Dedifferentiated amniotic fluid mesenchymal stem cell (primary cell): Measurements from ENCODE around the gene FYN.
A peak's percentile ranks its signal among the peaks of the same experiment; 100 is the strongest.

Experiments
- DNase-seq: peaks from one replicate; pipeline ENCODE4 v3.0.0-alpha.2; 2016; ENCODE audit errors: extremely low spot score

FYN gene

DNA sequence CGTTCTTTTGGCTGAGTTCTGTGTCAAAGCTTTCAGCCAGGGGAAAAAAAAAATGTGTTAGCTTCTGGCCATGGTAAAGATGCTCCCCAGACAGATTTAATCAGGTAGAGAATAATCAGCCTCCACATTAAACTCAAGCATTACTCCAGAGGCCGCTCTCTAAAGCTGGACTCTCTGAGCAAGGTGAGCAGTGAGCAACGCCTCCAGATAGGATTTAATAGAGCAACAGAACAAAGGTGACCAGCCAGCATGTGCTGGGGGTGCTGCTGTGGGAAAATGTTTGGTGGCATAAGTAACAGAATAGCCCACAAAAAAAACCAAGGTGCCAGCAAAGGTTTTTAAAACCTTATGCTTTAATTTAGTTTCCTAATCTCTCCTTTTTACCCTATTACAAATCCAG lies 164.1 kb downstream of the FYN start:
- no peak for DNase-seq

DNA sequence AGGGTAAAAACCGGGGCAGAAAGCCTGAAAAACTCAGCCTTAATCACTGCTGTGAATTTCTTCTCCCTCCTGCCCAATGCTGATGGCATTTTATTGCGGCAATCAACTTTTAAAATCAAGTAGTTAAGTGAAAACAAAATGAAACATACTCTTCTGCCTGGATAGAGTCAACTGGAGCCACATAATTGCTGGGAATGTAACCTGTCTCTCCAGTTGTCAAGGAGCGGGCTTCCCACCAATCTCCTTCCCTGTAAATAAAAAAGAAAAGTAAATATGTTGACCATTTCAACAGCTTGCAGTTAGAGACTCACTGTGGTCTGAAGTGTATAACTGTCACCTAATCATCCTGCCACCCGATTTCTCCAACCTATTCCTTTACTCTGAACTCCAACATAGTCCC lies 165.5 kb downstream of the FYN start:
- DNase-seq: no peak

DNA sequence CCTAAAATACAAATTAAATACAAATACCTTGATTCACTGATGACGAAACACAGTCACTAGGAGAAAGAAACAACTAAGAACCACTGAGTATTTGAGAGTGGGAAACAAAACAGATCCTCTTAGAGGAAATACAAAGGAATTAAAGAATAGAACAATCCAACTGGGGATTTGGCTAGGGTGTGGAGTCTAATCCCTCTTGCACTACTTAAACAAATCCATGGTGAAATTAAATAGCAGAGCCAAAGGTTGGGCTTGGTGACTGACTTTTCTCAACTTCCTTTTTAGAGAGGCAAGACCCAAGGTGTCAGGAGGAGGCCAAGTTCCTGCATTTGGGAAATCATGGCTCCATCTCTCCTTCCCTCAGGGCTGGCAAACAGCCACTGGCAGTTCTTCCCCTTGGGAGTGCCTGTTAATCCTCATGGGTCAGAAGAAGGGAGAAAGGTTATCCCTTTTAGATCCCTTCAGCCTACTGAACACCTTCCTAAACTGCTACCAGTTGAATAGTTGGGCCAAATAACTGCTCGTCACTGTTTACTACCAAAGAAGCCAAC lies 166.3 kb downstream of the FYN start:
- no peak for DNase-seq

DNA sequence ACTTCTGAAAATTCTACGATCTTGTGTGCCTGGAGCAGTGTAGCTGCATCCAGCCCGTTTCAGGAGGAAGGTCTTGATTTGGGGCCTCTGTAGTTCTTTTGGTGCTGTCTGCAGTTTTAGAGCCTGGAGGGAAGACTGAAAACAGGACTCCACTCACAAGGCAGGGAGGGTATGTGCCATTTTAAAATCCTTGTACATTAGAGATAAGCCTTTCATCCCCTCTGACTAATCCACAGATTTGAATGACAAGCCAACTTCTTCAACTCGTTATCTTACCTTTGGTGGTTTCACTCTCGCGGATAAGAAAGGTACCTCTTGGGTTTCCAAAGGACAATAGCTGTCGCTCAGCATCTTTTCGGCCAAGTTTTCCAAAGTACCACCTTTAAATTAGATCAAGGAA lies 169.5 kb downstream of the FYN start:
- no peak for DNase-seq

DNA sequence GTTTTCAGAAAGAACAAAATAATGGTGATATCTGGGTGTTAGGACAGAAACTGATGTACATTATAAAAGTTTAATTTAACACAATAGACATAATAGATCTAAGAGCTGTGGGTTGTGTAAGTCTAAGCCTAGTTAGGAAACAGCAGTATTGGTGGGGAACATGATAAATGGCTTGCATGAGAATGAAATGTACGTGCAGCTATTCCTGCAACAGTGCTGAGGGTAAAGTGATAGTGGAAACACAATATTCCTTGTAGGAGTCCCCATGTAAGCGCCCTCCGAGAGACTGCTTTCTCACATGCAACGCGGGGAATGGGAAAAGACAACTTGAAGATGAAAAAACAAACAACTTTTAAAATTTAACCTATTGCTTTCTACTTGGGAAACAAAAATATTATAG lies 171.0 kb downstream of the FYN start:
- DNase-seq: no peak

DNA sequence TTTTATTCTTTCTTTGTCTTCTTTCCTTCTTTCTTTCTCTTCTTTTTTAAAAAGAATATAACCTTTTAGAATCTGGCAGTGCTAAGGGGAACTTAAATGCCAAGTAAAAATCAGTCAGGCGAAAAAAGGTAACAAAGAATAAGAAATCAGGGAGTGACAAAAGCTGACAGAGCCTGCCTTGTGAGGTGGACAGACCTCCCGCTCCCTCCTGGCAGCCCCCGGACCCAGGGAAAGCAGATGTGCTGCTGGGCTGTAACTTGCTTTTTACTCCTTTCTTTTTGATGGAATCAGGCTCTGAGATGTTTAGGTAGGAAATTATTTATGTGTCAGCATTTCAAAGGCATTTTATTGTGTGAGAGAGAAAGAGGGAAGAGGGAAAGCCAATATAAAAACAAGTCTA lies 172.1 kb downstream of the FYN start:
- DNase-seq: no peak

DNA sequence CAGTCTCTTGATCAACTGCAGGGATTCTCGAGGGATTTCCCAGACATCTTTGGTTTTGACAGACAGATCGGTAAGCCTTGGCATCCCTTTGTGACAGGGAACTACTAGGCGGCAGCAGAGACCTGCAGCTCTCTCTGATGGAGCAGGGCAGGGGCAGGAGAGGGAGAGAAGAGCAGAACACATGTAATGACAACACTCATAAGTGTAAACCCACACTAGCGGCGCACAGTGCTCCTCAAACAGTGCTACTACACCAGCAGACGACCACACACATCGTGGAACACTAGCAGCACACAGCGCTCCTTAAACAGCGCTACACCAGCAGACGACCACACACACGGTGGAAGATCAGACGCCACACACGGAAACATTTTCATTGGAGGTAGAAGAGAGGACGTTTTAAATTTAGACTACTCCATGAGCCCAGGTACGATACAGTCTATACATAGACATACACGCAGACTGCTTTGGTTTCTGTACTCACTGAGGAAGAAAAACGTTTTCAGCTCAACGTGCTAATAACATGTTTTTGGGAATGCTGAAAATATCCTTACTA lies 173.0 kb downstream of the FYN start:
- no peak for DNase-seq

DNA sequence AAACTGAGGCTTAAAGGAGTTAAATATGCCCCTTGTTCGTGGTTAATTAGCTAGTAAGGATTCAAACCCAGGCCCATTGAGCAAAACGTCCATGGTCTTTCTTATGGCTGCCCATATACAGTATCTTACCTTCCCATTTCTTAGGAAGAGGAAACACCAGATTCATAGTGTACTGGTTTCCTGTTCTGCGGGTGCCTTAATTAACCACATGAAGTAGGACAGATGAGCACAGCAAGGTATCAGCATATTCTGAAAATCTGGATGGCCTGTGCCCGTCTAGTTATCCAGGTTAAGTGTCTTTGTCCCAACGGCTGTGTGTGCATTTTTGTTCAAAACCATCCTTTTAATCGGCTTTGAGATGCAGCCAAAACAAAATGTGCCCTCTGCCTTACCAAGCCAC lies 174.1 kb downstream of the FYN start:
- no peak for DNase-seq

DNA sequence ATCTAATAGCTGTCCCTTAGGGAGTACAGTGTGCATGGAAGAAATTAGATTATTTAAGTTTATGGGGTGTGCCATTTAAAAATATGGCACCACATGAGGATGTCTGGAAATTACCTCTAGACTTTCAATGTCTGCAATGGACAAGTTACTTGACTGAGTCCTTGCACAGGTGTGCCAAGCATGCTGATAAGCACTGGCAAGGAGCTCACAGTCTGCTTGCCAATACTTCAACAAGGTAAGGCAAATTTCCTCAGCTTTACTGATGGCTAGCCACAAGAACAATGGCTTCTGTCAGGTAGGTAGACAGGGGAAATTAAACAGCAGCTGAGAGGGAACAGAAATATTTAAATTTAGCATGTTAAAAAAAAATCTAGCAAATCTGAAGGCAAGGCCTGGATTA lies 176.4 kb downstream of the FYN start:
- DNase-seq: no peak

DNA sequence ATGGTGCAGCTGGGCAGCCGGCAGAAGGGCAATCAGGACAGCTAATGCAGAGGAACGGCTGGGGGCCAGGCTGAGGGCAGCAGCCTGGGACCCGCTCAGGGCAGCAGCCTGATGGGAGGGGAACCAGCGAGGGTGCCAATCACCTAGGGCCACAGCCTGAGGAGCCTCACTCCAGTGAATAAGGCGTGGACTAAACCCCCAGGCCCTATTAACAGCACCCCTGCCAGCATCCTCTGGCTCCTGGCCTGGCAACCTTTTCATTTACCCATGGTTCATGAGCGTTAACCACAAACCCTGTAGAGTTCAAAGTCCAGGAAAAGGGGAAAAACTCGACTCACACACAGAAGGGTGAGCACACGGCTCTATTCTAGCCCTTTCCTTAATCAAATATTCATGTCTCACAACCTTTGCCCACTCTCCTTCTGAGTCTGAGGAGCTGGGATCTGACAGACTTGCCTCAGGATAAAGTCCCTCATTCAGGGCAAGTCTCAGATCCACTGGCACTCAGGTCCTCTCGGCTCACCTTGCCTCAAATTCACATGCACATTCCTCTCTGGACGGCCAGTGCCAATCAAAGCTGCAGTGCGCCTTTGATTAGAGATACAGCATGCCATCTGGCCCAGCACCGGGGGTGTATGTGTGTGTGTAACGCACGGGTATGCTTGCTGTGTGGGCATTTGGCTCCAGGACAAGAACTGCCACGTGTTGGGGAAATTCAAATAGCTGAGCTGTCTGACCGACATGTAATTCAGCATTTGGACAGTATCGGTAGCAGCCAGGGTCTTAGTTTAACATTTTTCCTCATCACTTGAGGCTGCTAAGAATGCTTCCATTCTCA lies 180.7 kb downstream of the FYN start:
- DNase-seq: no peak

DNA sequence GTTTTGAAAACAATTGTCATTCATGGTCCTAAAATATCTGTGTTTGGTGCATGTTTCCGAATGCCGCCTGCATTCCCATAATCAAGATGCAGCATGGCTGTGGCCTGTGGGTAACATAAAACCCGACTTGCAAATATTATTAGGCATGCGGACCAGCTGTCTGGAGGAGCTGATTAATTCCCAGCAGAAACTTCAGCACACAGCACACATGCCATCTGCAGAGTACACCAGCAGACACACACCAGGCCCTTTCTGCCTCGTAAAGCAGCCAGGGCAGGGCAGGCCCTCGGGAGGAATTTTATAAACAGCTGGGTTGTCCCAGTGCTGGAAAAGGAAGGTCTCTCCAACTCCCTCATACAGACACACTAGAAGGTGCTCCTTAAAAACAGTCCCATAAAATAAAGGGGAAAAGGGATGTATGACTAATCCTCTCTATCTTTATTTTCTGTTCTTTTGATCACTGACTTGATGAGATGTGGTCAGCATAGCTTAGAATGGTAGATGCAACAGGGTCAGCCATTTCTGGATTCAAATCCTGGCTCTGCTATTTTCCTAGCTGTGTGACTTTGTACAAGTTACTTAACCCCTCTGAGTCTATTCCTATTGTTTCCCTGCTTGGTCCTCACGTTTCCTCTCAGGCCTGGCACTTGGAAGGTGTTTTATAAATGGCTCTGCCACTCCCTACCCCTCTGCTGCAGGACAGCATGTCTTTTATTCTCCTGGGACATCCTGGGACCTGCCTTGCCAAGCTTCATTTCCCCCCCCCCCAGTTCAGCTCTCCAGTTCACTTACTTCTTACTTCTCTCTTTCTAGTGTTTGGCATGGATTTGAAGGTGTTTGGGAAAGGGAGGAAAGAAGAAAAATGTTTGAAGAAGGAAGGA lies 181.7 kb downstream of the FYN start:
- DNase-seq: no peak

DNA sequence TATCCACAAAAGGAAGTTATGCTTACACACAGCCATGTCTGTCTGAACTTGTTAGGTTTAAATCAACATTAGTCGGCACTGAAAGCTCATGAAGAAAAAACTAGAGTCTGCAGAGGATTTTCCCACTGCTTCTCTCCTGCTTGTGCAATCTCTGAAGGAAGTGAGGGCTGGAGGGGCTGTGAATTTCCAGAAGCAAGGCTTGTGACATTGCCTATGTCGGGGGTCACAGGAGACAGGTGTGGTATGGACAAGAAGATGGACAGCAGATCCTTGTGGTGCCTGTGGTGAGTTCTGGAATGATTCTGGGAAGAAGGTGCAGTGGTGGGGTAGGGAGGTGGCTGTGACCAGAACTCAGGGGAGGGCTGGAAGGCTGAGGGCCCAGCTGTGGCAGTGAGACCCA lies 183.3 kb downstream of the FYN start:
- no peak for DNase-seq

DNA sequence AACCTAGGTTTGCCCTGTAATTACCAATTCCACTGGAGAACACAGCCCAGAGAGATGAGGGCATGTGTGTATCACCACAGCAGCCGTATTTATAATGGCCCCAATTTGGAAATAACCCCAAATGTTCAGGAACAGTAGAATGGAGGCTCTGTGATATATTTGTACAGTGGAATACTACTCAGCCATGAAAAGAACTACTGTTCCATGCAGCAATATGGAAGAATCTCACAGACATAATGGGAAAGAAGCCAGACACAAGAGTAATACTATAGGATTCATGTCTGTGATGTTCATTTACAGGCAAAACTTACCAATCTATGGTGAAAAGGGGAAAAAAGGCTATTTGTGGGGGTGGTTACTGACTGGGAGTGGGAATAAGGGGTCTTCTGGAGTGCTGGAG lies 183.8 kb downstream of the FYN start:
- no peak for DNase-seq

DNA sequence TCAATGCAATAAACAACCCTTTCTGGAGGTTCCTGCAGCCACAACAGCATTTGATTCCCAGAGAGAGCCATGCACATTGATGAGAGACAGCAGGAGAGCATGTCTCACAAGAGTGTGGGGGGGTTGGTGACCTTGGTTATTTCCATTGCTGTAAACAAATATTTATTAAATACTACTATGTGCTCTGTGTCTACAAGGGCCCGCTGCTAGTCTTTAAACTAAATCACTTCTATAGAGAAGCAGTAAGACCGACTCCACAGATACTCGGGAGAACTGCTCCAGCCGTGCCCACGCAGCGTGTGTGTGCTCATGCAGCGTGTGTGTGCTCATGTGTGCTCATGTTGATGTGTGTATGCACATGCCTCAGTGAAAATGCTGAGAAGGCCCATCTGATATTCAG lies 184.9 kb downstream of the FYN start:
- DNase-seq: no peak

DNA sequence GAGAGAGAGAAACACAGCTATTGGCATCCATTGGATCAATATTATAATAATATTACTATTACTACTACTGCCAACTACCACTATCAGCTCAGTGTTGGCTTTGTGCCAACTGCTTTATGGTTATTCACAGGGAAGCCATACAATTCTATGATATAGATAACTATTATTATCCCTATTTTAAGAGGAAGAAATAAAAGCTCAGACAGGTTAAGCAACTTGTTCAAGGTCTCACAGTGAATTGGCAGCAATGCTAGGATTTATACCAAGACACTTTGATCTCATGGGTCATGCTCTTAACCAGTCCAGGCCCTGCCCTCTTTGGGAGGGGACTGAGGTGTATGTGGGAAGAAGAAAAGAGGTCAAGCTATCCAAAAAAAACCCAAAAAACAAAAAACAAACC lies 185.6 kb downstream of the FYN start:
- no peak for DNase-seq

DNA sequence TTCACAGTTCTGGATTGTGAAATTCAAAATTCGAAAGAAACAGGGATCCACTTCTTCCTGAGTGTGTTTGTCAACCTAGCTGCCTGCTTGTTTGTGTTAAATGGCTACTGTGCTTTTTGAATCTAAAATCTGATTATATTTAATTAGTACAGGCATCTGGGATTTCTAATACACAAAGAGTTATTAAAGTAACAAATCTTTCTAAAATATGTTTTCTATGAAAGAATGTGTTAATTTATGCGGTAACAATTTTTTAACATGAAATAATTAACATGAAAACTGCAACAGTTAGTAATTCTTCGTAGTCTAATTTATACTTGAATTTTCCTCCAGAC lies 186.4 kb downstream of the FYN start:
- DNase-seq: no peak

DNA sequence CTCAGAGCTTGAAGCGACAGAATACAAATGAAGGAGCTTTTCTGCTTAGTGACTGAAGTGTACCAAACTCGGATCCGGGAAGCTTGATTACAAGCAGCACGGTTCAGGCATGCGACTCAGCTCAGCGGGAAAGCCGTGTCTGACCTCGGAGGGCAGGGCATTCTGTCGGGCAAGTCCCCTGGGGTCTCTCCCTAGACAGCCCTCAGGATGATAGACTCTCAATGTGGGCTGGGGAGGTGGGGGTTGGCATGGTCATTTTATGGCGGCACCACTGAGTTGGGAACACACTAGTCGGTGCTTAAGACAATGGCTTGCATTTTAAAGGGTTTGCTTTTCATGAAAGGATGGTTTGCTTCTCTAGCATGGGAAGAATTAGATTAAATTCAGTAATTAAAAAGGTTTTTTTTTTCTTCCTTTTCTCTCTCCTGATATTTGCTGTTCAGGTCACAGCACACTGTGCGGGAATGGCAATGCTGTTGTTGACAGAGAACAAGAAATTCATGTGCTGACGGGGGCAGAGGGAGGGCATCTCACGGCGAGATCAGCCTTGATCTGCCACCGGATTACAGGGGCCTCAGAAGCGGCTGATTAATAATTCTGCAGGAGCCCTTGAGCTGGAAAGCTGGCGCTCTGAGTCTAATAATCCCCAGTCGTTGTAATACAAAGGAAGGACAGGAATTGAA lies 186.9 kb downstream of the FYN start:
- no peak for DNase-seq

DNA sequence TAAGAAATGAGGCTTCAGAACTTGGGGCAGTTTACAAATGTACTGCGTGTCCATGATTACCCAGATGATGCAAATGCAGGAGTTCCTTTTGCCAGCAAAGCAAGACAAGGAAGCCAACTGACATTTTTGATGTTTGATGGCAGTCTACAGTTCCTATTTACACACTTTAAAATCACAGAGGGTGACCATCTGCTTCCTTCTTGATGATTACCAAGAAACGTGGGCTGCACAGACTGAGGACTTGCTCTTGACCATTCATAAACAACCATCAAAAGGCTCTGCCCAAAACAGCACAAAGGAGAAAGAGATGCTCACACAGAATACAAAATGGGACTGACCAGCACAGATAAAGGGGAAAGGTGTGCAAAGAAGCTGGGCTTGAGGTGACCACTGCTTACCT lies 187.7 kb downstream of the FYN start:
- DNase-seq: no peak

DNA sequence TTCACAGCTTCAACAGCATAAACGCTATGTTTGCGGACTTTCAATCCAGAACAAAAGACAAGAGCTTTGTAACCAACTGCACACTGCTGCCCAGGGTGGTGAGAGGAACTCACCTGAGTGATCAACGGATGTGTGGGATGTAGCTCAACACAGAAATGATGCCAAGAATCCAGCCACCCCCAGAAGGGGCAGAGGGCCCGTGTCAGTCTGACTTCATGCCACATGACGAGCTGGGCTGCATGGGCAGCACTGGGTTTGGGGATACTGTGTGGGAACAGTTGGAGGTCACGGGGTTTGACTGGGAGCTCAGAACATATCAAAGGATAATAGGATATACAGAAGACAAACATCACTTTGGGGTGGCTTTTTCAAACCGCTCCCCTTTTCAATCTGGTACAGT lies 188.2 kb downstream of the FYN start:
- no peak for DNase-seq

DNA sequence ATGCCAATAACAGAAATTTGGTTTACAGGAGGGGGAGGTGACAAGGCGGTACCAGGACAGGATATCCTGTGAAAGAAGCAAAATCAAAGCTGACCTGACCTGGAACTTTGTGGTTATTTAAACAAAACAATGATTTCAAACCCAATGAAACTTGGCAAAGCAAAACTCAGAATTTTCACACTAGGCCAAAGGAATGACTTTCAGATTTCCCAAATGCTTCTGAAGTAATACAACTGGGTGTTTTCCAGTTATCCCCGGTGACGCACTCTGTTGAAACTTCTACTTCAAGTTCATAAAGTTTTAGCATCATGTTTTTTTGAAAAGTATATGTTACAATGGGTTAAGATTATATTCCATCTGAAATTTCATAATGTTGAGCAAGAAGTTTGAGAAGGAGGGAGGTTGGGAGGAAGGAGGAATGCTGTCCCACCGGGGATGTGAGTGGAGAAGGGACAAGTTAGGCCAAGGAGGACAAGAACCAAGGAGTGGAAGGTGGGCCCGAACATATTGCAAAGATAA lies 189.4 kb downstream of the FYN start:
- DNase-seq: peak; percentile 35

DNA sequence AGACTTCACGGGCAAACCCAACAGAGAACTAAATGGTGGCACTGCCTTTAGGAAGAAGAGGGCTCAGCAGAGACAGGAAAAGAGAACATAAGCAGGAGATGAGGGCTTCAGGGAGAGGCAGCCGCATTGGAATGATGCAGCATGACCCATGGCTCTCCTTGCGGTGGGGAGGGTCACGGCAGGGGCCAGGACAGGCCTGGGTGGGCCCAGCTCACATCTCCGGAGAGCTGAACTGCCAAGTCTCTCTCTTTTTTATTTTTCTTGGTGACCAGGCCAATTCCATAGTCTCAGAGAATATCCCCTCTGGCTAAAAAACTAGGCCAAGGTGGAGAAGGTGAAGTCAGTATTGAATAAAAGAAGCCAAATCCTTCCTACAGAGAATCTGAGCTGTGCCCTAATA lies 190.1 kb downstream of the FYN start:
- no peak for DNase-seq

DNA sequence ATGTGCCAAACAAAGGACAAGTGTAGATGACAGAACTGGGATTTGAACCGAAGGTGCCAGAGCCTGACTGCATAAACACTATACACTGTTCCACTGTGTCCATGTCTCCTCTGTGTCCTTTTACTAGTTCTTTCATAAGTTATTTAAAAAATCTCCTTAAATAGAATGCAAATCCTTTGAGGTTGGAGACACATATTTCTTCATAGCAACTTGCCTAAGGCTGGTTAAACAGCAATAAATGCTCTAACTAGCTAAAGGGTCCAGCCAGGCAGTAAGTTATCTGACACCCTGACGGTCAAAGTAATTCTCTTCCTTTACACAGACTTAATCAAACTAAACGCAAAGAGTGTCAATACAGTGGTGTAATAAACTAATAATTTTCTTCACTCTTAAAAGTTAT lies 191.4 kb downstream of the FYN start:
- DNase-seq: no peak
